Neural cell (in vitro differentiated cells): ENCODE results near the gene TAOK2. TPM values are rescaled to one million over a fixed set of nuclear protein-coding genes. Genes with fewer than 3 reads are reported as not detected.

Experiments
- H2AFZ ChIP-seq: fragments of 200-600, 300-800 bp; sonication (generic), shearing (Covaris generic); 2 replicates; pipeline ENCODE4 v1.6.0; 2014; ENCODE audit warnings: low read depth, mild to moderate bottlenecking, antibody characterized with exemption, low read length, moderate library complexity
- H3F3A ChIP-seq: fragments of 200-600 bp; shearing (Covaris generic); 2 replicates; pipeline ENCODE4 v1.6.1; 2016; ENCODE audit warnings: mild to moderate bottlenecking, moderate library complexity, mixed read lengths, antibody characterized with exemption, low read length; ENCODE audit not compliant: insufficient read depth, poor library complexity, severe bottlenecking
- H3K27ac ChIP-seq: fragments of 200-600, 300-800 bp; sonication (generic), shearing (Covaris generic); 2 replicates; pipeline ENCODE4 v1.5.1; 2014; ENCODE audit warnings: mild to moderate bottlenecking, low read length, moderate library complexity
- H3K27me3 ChIP-seq: fragments of 300-800, 200-600 bp; sonication (generic), shearing (Covaris generic); 2 replicates; pipeline ENCODE4 v1.6.0; 2014; ENCODE audit warnings: mild to moderate bottlenecking, low read depth, low read length, moderate library complexity; ENCODE audit not compliant: insufficient read depth
- H3K36me3 ChIP-seq: fragments of 300-800, 200-600 bp; sonication (generic), shearing (Covaris generic); 2 replicates; pipeline ENCODE4 v1.5.1; 2014; ENCODE audit warnings: mild to moderate bottlenecking, antibody characterized with exemption, low read length, moderate library complexity; ENCODE audit not compliant: insufficient read depth
- H3K4me2 ChIP-seq: fragments of 300-800, 200-600 bp; sonication (generic), shearing (Covaris generic); 2 replicates; pipeline ENCODE4 v1.6.0; 2014; ENCODE audit warnings: mild to moderate bottlenecking, low read length
- H3K4me3 ChIP-seq: fragments of 300-800, 200-600 bp; sonication (generic), shearing (Covaris generic); 2 replicates; pipeline ENCODE4 v1.5.1; 2014; ENCODE audit warnings: mild to moderate bottlenecking, low read length, moderate library complexity
- H3K79me2 ChIP-seq: fragments of 200-600 bp; shearing (Covaris generic); replicated peaks from 2 replicates; pipeline ENCODE4 v1.6.0; 2014; ENCODE audit warnings: mild to moderate bottlenecking, low read length, moderate library complexity; ENCODE audit not compliant: insufficient read depth
- H3K9ac ChIP-seq: fragments of 300-800, 200-600 bp; sonication (generic), shearing (Covaris generic); 2 replicates; pipeline ENCODE4 v1.6.1; 2016; ENCODE audit warnings: mild to moderate bottlenecking, low read length, mixed read lengths
- H3K9me2 ChIP-seq: fragments of 200-600 bp; shearing (Covaris generic); 2 replicates; pipeline ENCODE4 v1.6.1; 2016; ENCODE audit warnings: mild to moderate bottlenecking, low read length, mixed read lengths; ENCODE audit not compliant: insufficient read depth
- H3K9me3 ChIP-seq: fragments of 200-600, 300-800 bp; sonication (generic), shearing (Covaris generic); 2 replicates; pipeline ENCODE4 v1.6.1; 2016; ENCODE audit warnings: mild to moderate bottlenecking, mixed run types, low read length, moderate library complexity, mixed read lengths
- H4K20me1 ChIP-seq: fragments of 200-600 bp; shearing (Covaris generic); 2 replicates; pipeline ENCODE4 v1.6.1; 2016; ENCODE audit warnings: mild to moderate bottlenecking, mixed run types; ENCODE audit not compliant: insufficient read depth
- EP300 ChIP-seq: fragments of 450-650 bp; conservative IDR thresholded peaks from 2 replicates; pipeline ENCODE4 v1.6.1; 2014; ENCODE audit warnings: antibody characterized with exemption, mild to moderate bottlenecking, moderate library complexity; ENCODE audit not compliant: poor library complexity, severe bottlenecking
- EZH2 ChIP-seq: fragments of 200-600, 300-800 bp; shearing (Covaris generic), sonication (generic); IDR thresholded peaks from 2 replicates; pipeline ENCODE4 v1.6.1; 2014; ENCODE audit warnings: antibody characterized with exemption, low read length, borderline replicate concordance, mild to moderate bottlenecking; ENCODE audit not compliant: insufficient read depth, poor library complexity, severe bottlenecking
- MXI1 ChIP-seq: fragments of 450-650 bp; conservative IDR thresholded peaks from 2 replicates; pipeline ENCODE4 v1.6.1; 2014; ENCODE audit warnings: antibody characterized with exemption, mild to moderate bottlenecking; ENCODE audit not compliant: poor library complexity, severe bottlenecking
- POLR2AphosphoS5 ChIP-seq: IDR thresholded peaks from 2 replicates; pipeline ENCODE4 v1.6.1; 2012
- RAD21 ChIP-seq: fragments of 450-650 bp; conservative IDR thresholded peaks from 2 replicates; pipeline ENCODE4 v1.6.1; 2014; ENCODE audit warnings: antibody characterized with exemption, mild to moderate bottlenecking, moderate library complexity
- REST ChIP-seq: IDR thresholded peaks from 2 replicates; pipeline ENCODE4 v1.6.1; 2012; ENCODE audit warnings: borderline replicate concordance
- SMC3 ChIP-seq: fragments of 450-650 bp; conservative IDR thresholded peaks from 2 replicates; pipeline ENCODE4 v1.6.1; 2014; ENCODE audit warnings: antibody characterized with exemption, mild to moderate bottlenecking, moderate library complexity; ENCODE audit not compliant: poor library complexity
- TAF1 ChIP-seq: IDR thresholded peaks from 2 replicates; pipeline ENCODE4 v1.6.1; 2012; ENCODE audit warnings: low read depth
- polyA plus RNA-seq: library from polyadenylated mRNA; depleted of rRNA; stranded (reverse); fragments of >200 nt; gene quantifications from 2 replicates; pipeline ENCODE4 v1.2.3, GENCODE V29; 2014
- TF ChIP-seq, protein P1 (sequence below): fragments of 450-650 bp; IDR thresholded peaks from 2 replicates; pipeline ENCODE4 v1.5.1; 2014; ENCODE audit warnings: antibody characterized with exemption, mild to moderate bottlenecking, moderate library complexity; ENCODE audit not compliant: poor library complexity, severe bottlenecking

The TAOK2 gene
- polyA plus RNA-seq, 1 donor from 2014 or later: 62.7 TPM

DNA sequence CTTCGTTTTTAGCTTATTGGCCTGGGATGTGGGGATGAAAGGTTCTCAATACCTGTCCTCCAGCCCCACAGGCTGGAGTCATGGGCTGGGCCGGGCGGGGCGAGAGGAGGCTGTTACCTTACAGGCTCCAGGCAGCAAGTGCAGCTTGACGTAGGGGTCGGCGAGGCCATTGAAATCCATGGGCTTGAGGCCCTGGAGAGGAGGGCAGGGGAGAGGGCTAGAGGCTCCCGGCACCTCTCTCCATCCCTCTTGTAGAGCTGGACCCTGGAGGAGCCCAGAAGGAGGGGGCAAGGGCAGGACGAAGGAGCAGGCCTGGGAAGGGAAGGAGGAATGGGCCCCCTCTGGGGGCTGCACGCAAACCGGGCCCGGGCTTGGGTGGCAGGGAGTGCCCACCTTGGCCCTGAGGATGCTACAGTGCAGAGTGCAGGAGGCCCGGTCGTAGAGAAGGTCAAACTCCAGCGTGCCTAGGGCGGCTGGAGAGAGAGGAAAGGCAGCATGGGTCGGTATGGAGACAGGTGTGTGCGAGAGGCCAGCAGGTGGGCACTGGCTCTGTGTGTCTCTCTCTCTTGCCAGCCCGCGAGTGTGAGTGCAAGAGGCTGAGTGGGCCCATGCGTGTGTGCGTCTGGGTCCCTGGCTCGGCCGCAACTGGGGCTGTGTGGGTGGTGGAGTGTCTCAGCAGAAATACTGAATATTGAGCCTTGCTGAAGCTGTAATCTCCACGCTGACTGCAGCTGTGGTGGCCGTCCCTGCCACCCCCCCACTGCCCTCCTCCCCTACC lies 35.6 kb downstream of the TAOK2 start:
- no peaks in the 10 kb centered on the region for H3K36me3 ChIP-seq
- H3K27ac ChIP-seq: no peak overlapping the region
- no peaks in the 10 kb centered on the region for H3F3A ChIP-seq
- no peaks in the 10 kb centered on the region for H3K9me2 ChIP-seq
- no peak overlapping the region for H3K4me2 ChIP-seq
- H2AFZ ChIP-seq: no peak overlapping the region
- no peaks in the 10 kb centered on the region for H3K27me3 ChIP-seq
- TF ChIP-seq SMC3 (no peak), RAD21 (no peak), POLR2AphosphoS5 (no peak), EP300 (no peak), REST (no peak), MXI1 (no peak), TAF1 (no peak), EZH2 (no peak)
- TF ChIP-seq, protein P1, sequence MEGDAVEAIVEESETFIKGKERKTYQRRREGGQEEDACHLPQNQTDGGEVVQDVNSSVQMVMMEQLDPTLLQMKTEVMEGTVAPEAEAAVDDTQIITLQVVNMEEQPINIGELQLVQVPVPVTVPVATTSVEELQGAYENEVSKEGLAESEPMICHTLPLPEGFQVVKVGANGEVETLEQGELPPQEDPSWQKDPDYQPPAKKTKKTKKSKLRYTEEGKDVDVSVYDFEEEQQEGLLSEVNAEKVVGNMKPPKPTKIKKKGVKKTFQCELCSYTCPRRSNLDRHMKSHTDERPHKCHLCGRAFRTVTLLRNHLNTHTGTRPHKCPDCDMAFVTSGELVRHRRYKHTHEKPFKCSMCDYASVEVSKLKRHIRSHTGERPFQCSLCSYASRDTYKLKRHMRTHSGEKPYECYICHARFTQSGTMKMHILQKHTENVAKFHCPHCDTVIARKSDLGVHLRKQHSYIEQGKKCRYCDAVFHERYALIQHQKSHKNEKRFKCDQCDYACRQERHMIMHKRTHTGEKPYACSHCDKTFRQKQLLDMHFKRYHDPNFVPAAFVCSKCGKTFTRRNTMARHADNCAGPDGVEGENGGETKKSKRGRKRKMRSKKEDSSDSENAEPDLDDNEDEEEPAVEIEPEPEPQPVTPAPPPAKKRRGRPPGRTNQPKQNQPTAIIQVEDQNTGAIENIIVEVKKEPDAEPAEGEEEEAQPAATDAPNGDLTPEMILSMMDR: no peak
- H4K20me1 ChIP-seq: no peaks in the 10 kb centered on the region
- H3K9ac ChIP-seq: peak overlapping the region; percentile 62
- H3K4me3 ChIP-seq: peak overlapping the region; percentile 82
- no peaks in the 10 kb centered on the region for H3K79me2 ChIP-seq
- H3K9me3 ChIP-seq: no peaks in the 10 kb centered on the region

DNA sequence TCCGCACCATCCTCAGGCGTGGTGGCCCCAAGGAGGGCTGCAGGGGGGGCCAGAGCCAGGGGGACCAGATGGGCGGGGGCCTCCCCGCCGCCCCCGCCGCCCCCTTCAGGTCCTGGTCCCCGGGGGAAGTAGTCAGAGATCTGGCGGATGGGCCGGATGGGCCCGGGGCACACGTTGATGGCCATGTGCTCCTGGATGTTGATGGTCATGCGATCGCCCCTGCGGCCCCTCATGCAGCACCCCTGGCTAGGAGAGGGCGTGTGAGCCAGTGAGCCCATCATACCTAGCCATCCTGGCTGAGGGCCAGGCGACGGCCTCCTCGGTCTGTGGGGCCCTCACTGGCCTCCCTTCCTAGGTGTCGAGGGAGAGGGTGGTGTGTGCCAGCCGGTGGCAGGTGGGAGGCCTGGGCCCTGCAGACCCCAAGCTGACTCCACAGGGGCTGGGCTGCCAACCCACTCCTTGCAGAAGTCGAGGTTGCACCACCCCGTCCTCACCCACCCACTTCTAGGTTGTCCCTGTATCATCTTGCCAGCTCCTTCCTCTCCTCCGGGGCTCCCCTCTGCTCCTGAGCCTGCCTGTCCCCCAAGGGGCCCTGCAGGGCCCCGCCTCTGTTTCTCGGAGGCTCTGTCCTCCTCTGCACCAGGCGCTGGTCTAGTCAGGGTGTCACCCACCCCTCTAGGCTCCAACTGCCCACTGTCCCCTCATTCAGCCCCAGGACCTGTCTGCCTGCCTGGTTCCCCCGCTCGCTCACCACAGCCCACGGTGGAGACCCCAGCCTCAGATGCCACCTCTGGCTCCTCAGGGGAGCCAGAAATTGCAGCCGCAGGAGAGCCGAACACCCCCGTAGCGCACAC lies 36.5 kb downstream of the TAOK2 start:
- H3K36me3 ChIP-seq: no peaks in the 10 kb centered on the region
- no peaks in the 10 kb centered on the region for H3K9me2 ChIP-seq
- peak overlapping the region; percentile 62 for H3K9ac ChIP-seq
- TF ChIP-seq TAF1 (no peak), REST (no peak), RAD21 (no peak)
- H2AFZ ChIP-seq: peak overlapping the region; percentile 49
- H3K9me3 ChIP-seq: no peaks in the 10 kb centered on the region
- H3F3A ChIP-seq: no peaks in the 10 kb centered on the region
- H3K27ac ChIP-seq: no peak overlapping the region
- H3K79me2 ChIP-seq: no peaks in the 10 kb centered on the region
- no peaks in the 10 kb centered on the region for H4K20me1 ChIP-seq
- H3K4me2 ChIP-seq: peak overlapping the region; percentile 53
- H3K27me3 ChIP-seq: no peaks in the 10 kb centered on the region
- peak overlapping the region; percentile 82 for H3K4me3 ChIP-seq
